ENCODE results near the gene HOXD9. TPM values are rescaled to one million over a fixed set of nuclear protein-coding genes. Genes with fewer than 3 reads are reported as not detected.

Gene HOXD9
- total RNA-seq, 1 donor from 2014 or later, result 0.56 TPM

DNA sequence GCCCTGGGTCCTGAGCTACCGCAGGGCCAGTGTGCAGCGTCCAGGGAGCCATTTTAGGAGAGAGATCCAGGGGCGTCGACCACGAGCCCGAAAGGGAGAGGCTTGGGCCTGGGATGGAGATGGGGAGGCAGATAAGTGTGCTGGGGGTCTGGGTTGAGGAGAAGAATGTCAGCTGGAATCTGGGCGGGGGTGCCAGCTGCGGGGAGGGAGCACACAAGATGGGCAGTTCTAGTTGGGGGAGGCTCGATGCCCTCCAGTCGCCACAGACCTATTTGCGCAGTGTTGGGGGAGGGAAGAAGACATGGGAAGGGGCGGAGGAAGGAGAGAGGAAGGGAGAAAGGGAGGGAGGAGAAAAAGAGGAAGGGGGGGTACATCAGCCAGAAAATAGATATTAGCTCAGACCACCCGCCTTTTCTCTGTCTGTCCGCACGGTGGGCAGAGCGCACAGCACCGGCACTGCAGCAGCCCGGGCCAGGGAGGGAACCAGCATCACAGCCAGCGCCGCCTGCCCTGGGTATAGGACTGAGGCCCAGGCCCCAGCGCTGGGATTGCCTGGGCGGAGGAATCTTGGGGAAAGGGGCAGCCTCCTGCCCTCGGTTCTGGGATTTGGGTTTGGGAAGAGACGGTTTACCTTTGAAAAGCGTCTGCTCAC lies 17.3 kb upstream of the HOXD9 start:
- H3K4me3 Mint-ChIP-seq (ENCODE audit: unreplicated experiment), result no peak overlapping the region
- peaks cover 65% of the 10 kb centered on the region for H3K27me3 Mint-ChIP-seq (ENCODE audit: unreplicated experiment)
- H3K27ac Mint-ChIP-seq (ENCODE audit: unreplicated experiment), result no peak overlapping the region
- DNase-seq (ENCODE audit: low spot score), result no peak
- TF ChIP-seq, protein P1, sequence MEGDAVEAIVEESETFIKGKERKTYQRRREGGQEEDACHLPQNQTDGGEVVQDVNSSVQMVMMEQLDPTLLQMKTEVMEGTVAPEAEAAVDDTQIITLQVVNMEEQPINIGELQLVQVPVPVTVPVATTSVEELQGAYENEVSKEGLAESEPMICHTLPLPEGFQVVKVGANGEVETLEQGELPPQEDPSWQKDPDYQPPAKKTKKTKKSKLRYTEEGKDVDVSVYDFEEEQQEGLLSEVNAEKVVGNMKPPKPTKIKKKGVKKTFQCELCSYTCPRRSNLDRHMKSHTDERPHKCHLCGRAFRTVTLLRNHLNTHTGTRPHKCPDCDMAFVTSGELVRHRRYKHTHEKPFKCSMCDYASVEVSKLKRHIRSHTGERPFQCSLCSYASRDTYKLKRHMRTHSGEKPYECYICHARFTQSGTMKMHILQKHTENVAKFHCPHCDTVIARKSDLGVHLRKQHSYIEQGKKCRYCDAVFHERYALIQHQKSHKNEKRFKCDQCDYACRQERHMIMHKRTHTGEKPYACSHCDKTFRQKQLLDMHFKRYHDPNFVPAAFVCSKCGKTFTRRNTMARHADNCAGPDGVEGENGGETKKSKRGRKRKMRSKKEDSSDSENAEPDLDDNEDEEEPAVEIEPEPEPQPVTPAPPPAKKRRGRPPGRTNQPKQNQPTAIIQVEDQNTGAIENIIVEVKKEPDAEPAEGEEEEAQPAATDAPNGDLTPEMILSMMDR (IDR thresholded peaks at IDR 0.05; ENCODE audit: unreplicated experiment), result no peak
- no peaks in the 10 kb centered on the region for H3K9me3 Mint-ChIP-seq (ENCODE audit: unreplicated experiment)
- H3K36me3 Mint-ChIP-seq (ENCODE audit: low read depth, unreplicated experiment), result no peaks in the 10 kb centered on the region
- peaks cover 20% of the 10 kb centered on the region for H3K4me1 Mint-ChIP-seq (ENCODE audit: unreplicated experiment)

DNA sequence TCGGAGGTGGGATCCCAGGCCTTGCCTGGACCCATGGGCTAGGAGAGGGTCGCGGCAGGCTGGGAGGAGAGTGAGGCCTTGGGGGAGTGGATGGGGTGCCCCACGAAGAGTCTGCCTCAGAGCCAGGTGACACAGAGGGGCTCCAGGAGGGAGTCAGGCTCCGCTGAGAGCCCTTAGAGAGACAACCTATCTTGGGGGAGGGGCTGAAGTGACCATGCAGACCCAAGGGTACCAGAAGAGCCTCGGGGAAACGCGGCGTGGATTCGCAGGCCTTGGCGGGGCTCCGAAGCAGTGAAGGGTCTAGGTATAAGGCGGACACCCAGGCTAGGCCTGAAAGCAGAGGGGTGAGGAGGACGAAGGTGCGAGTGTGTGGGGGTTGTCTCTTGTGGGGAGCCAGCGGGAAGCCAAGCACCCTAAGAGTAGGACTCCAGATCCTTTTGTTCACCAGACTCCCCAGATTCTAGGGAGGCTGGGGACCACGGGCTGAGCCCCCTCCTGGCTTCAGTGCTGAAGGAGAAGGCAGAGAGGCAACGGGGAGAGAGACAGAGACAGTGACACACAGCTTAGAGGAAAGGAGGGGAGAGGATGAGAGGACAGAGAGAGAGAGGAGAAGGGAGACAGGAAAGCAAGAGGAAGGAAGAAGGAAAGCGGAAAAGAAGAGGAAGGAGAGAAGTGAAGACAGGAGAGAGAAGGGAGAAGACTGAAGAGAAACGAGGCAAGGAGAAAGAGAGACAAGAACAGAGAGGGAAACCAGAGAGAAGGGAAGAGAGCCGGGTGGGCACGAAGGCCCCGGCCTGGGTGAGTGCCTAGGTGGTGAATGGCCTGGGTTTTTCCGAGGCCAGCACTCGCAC lies 16.6 kb upstream of the HOXD9 start:
- Mint-ChIP-seq H3K9me3 (ENCODE audit: unreplicated experiment) (no peaks in the 10 kb centered on the region), H3K4me1 (ENCODE audit: unreplicated experiment) (peaks cover 20% of the 10 kb centered on the region), H3K27ac (ENCODE audit: unreplicated experiment) (peak overlapping the region; percentile 76), H3K36me3 (ENCODE audit: low read depth, unreplicated experiment) (no peaks in the 10 kb centered on the region), H3K27me3 (ENCODE audit: unreplicated experiment) (peaks cover 57% of the 10 kb centered on the region), H3K4me3 (ENCODE audit: unreplicated experiment) (peak overlapping the region; percentile 57)
- no peak for DNase-seq (ENCODE audit: low spot score)
- TF ChIP-seq, protein P1 (IDR thresholded peaks at IDR 0.05; ENCODE audit: unreplicated experiment), result no peak

DNA sequence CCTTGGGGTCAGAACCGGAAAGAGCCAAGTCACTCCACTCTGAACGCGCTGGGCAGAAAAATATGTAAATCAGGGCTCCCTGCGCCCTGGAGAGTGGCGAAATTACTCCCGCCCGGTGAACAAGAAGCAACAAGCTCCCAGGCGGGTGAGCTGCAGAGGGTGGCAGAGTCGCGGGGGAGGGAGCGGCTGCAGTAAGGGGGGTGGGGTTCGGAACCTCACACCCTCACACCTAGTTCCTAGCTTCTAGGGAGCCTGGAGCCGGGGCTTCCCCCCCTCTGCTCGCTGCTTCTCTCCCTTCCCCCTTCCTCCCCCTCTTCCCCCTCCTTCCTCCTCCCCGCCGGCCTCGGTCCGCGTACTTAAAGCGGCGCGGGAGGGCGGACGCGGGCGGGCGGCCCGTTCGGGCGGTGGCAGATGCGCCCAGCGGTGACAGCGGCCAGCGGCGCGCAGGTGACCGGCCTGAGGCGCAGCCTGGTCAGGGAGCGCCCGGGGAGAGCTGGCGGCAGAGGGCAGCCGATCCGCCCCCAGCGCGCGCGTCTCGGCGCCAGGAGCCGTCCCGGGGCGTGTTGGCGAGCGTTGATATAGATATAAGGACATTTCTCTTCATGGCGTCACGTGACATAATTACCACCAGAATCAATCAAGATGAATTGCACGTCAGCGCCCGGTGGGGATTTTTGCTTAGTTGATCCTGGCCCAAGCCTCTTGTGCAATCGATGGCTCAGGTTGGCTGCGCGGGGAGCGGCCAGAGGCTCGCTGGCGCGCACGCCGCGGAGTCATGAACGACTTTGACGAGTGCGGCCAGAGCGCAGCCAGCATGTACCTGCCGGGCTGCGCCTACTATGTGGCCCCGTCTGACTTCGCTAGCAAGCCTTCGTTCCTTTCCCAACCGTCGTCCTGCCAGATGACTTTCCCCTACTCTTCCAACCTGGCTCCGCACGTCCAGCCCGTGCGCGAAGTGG lies 15.7 kb upstream of the HOXD9 start, which contains the start of gene HOXD11:
TSS of gene HOXD11 (plus strand) at position 700 of the 959 bp plus-strand sequence. CDS start at position 776, 76 bp downstream.
- DNase-seq (ENCODE audit: low spot score), result no peak
- no peaks in the 10 kb centered on the region for H3K9me3 Mint-ChIP-seq (ENCODE audit: unreplicated experiment)
- peaks cover 52% of the 10 kb centered on the region for H3K27me3 Mint-ChIP-seq (ENCODE audit: unreplicated experiment)
- no peaks in the 10 kb centered on the region for H3K36me3 Mint-ChIP-seq (ENCODE audit: low read depth, unreplicated experiment)
- TF ChIP-seq, protein P1 (IDR thresholded peaks at IDR 0.05; ENCODE audit: unreplicated experiment), result no peak
- peak within 1 kb of the TSS; percentile 76 for H3K27ac Mint-ChIP-seq (ENCODE audit: unreplicated experiment)
- peaks cover 20% of the 10 kb centered on the region for H3K4me1 Mint-ChIP-seq (ENCODE audit: unreplicated experiment)
- H3K4me3 Mint-ChIP-seq (ENCODE audit: unreplicated experiment), result peak within 1 kb of the TSS; percentile 57

DNA sequence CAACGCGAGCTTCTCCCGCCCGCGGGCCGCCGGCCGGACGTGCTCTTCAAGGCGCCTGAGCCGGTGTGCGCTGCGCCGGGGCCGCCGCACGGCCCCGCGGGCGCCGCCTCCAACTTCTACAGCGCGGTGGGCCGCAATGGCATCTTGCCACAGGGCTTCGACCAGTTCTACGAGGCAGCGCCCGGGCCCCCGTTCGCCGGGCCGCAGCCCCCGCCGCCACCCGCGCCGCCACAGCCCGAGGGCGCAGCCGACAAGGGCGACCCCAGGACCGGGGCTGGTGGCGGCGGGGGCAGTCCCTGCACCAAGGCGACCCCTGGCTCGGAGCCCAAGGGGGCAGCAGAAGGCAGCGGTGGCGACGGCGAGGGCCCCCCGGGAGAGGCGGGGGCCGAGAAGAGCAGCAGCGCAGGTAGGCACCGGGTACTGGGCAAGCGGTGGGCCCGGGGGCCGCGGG lies 14.8 kb upstream of the HOXD9 start:
- DNase-seq (ENCODE audit: low spot score), result no peak
- TF ChIP-seq, protein P1 (IDR thresholded peaks at IDR 0.05; ENCODE audit: unreplicated experiment), result no peak

More for the DNA sequence above, 14.8 kb upstream of the HOXD9 start:
- H3K36me3 Mint-ChIP-seq (ENCODE audit: low read depth, unreplicated experiment), result no peaks in the 10 kb centered on the region
- H3K4me1 Mint-ChIP-seq (ENCODE audit: unreplicated experiment), result peaks cover 20% of the 10 kb centered on the region
- no peak overlapping the region for H3K4me3 Mint-ChIP-seq (ENCODE audit: unreplicated experiment)
- H3K9me3 Mint-ChIP-seq (ENCODE audit: unreplicated experiment), result no peaks in the 10 kb centered on the region
- H3K27ac Mint-ChIP-seq (ENCODE audit: unreplicated experiment), result no peak overlapping the region
- H3K27me3 Mint-ChIP-seq (ENCODE audit: unreplicated experiment), result peaks cover 46% of the 10 kb centered on the region
